ENCODE measurements around the gene CFAP126. TPM values are rescaled to one million over a fixed set of nuclear protein-coding genes. Genes with fewer than 3 reads are reported as not detected.
"Not testable (repeated sequence)": the region's sequence is repeated elsewhere in the genome, so short reads cannot be mapped to it uniquely, and the experiment has no call there.

The CFAP126 gene, protein sequence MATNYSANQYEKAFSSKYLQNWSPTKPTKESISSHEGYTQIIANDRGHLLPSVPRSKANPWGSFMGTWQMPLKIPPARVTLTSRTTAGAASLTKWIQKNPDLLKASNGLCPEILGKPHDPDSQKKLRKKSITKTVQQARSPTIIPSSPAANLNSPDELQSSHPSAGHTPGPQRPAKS
- total RNA-seq (not detected), polyA plus RNA-seq (not detected)
- long read RNA-seq, donor 1, partial matches to known transcripts, result 0 of 2 reads
- long read RNA-seq, donor 1, other reads (novel, unspliced or antisense), result 2 of 2 reads
- long read RNA-seq, donor 2, result 0 reads
- long read RNA-seq, donor 3, partial matches to known transcripts, result 0 of 3 reads
- long read RNA-seq, donor 3, other reads (novel, unspliced or antisense), result 3 of 3 reads
- long read RNA-seq, donor 4, result 0 reads

DNA sequence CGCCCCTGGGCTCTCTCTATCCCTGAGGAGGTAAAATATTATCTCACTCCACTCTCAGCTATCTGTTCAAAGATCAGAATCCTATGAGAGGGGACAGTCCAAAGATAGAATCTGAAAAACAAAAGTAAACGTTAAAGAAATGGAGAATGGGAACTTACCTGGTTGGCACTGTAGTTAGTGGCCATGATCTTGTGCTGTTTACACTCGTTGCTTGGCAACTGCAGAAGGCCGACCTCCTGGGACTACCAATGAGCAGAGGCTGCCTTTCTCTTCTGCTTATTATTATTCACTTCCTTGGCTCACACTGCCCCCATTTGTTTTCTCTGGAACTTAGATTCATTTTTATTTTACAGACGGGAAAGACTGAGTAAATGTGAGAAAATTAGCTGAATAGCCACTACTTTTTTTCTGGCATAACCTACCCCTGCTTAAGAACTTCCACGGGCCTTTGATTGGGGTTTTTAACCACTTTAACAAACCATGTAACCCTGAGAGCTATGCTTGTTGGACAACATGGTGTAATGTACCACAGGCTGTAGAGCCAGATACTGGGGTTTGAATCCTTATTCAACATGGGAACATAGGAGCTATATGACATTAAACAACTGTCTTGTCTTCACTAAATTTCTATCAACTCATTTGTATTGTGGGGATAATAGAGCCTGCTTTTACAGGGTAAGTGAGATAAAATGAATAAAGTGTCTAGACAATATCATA, at the start of gene CFAP126:
CFAP126 (minus strand) TSS at position 193 of the 717 bp plus-strand sequence; CDS start at position 185, 8 bp downstream.
- DNase-seq, result peak; percentile 69 to 84 (median 82)
- WGBS, result 24% methylated on average over 6 of the region's 6 CpGs
- no peaks in the 10 kb centered on the region for H3K27me3 ChIP-seq (ENCODE audit: control insufficient read depth, insufficient read depth)

DNA sequence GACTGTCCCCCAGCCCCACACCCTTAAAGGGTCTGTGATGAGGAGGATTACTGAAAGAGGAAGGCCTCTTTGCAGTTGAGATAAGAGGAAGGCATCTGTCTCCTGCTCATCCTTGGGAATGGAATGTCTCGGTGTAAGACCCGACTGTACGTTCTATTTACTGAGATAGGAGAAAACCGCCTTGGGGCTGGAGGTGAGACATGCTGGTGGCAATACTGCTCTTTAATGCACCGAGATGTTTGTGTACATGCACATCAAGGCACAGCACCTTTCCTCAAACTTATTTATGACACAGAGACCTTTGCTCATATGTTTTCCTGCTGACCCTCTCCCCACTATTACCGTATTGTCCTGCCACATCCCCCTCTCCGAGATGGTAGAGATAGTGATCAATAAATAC, 45.4 kb upstream of the CFAP126 start:
- WGBS, result 83% methylated on average over 7 of the region's 7 CpGs
- intact Hi-C loops (cut with DNase I); H3K27me3 ChIP-seq (ENCODE audit: control insufficient read depth, insufficient read depth); DNase-seq; H3K27ac ChIP-seq (ENCODE audit: low read length); H3K9me3 ChIP-seq (ENCODE audit: control insufficient read depth, low read length); H3K4me3 ChIP-seq (ENCODE audit: low read length); H3K4me1 ChIP-seq (ENCODE audit: control insufficient read depth, insufficient read depth, low read length); ATAC-seq: not testable (repeated sequence)

More for the DNA sequence above, at the start of gene CFAP126:
- intact Hi-C loops (cut with DNase I), result no loop called here
- Histone ChIP-seq H3K4me1 (ENCODE audit: control insufficient read depth, insufficient read depth, low read length) (no peaks in the 10 kb centered on the region), H3K9me3 (ENCODE audit: control insufficient read depth, low read length) (no peaks in the 10 kb centered on the region), H3K4me3 (ENCODE audit: low read length) (no peak within 1 kb of the TSS), H3K27ac (ENCODE audit: low read length) (no peak within 1 kb of the TSS)
- ATAC-seq, result peak; percentile 95

DNA sequence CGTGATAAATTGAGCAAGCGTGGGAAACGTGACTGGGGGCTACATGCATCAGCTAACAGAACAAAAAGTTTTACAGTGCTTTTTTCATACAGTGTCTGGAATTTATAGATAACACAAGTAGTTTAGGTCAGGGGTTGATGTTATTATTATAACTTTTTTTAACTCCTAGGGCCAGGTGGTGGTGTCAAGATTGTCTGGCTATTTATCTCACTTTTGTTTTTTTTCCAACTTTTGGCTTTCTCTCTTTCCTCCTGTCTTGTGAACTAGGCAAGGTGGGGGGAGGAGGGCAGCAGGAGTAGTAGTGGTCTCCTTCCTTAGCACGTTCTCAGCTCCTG, 42.9 kb upstream of the CFAP126 start:
- ATAC-seq; H3K27ac ChIP-seq (ENCODE audit: low read length); H3K4me3 ChIP-seq (ENCODE audit: low read length); H3K27me3 ChIP-seq (ENCODE audit: control insufficient read depth, insufficient read depth); H3K9me3 ChIP-seq (ENCODE audit: control insufficient read depth, low read length); DNase-seq; intact Hi-C loops (cut with DNase I); H3K4me1 ChIP-seq (ENCODE audit: control insufficient read depth, insufficient read depth, low read length): not testable (repeated sequence)
- WGBS, result 85% methylated on average over 4 of the region's 4 CpGs

DNA sequence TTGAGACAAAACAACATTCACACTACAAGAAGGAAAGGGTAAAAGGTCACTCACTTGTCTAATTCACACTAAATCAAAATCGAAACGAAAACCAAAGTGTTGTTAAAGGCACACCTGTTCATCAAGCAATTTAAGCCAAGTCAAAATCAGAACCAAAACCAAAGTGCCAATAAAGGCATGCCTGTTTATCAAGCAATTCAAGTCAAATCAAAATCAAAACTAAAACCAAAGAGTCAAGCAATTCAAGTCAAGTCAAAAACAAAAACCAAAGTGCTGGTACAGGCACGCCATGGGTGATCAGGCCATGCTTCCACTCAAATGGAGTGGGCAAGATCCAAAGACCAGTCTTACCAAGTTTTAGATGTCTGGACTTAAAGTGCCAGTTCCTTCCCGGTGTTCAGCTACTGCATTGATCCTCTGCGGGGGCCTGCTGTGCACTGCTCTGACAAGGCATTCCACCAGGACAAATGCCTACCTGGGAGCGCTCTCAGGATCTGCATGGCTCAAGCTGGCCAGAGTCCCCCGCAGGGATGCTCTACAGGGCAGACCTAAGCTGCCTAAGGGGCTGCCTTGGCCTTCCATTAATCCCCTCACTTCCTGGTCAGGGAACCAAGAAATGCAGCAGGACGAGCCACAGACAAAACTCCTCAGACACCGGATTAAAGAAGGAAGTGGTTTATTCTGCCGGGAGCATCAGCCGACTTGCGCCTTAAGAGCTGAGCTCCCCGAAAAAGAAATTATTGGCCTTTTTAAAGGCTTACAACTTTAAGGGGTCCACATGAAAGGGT, 42.4 kb upstream of the CFAP126 start:
- ATAC-seq; H3K27me3 ChIP-seq (ENCODE audit: control insufficient read depth, insufficient read depth); DNase-seq; intact Hi-C loops (cut with DNase I); H3K4me1 ChIP-seq (ENCODE audit: control insufficient read depth, insufficient read depth, low read length); H3K9me3 ChIP-seq (ENCODE audit: control insufficient read depth, low read length); H3K27ac ChIP-seq (ENCODE audit: low read length); H3K4me3 ChIP-seq (ENCODE audit: low read length): not testable (repeated sequence)
- WGBS, result 87% methylated on average over 13 of the region's 13 CpGs

DNA sequence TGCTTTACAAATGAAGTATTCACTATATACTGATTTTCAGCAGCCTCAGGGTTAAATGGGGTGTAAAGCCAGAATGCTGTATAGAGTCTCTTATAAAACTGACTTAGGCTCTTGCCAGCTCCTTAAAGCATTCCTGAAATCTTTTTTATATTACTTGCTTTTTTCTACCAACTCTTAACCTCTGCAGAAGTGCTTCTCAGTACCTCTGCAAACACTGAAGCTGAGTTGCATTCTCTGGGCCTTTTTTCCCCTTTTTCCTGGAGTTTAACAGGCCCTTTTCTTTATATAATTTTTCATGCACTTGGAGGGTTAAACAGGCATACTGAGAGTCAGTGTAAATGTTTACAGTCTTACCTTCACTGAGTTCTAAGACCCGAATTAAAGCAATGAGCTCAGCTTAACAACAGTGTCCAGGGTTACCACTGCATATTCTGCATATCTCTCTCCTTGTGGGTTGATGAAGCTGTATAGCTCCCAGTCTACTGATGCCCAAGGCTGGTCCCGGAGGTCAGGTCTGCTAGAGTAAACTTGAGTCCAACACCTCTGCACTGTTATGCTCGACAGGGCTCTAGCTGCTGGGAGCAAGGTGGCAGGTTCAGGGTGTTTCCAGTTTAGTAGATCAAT, 40.9 kb upstream of the CFAP126 start:
- Histone ChIP-seq H3K27ac (ENCODE audit: low read length) (no peak overlapping the region), H3K4me3 (ENCODE audit: low read length) (no peak overlapping the region), H3K4me1 (ENCODE audit: control insufficient read depth, insufficient read depth, low read length) (no peaks in the 10 kb centered on the region), H3K9me3 (ENCODE audit: control insufficient read depth, low read length) (no peaks in the 10 kb centered on the region), H3K27me3 (ENCODE audit: control insufficient read depth, insufficient read depth) (no peaks in the 10 kb centered on the region)
- WGBS, result 77% methylated on average over 3 of the region's 3 CpGs
- ATAC-seq (no peak), DNase-seq (no peak)
- intact Hi-C loops (cut with DNase I), result no loop called here

DNA sequence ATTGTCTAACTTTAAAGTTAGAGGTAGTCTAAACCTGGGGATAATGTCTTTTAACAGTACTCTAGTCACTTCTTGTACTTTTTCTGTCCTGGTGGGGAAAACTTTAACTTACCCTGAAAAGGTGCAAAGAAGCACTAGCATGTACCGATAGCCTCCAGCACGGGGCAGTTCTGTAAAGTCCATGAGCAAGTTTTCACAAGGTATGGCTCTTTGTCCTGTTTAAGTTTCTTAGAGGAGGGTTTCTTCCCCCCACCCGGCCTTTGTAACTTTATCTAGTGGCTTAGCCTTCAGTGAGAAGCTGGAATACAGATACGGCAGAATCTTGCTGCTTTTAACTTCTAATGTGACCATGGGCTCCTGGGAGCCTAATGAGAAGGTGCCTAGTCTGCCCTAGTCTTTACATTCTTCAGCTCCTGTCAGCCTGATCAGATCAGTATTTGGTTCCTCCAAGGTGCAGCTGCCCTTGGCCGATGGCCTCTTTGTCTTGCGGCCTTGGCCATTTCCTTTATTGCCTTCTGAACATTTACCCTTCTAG, 39.8 kb upstream of the CFAP126 start:
- WGBS, result 85% methylated on average over 6 of the region's 6 CpGs
- no peak overlapping the region for H3K27ac ChIP-seq (ENCODE audit: low read length)
- ATAC-seq, result no peak
- H3K4me1 ChIP-seq (ENCODE audit: control insufficient read depth, insufficient read depth, low read length), result no peaks in the 10 kb centered on the region
- no peak for DNase-seq
- no peaks in the 10 kb centered on the region for H3K27me3 ChIP-seq (ENCODE audit: control insufficient read depth, insufficient read depth)
- H3K9me3 ChIP-seq (ENCODE audit: control insufficient read depth, low read length), result no peaks in the 10 kb centered on the region
- intact Hi-C loops (cut with DNase I), result no loop called here
- no peak overlapping the region for H3K4me3 ChIP-seq (ENCODE audit: low read length)

DNA sequence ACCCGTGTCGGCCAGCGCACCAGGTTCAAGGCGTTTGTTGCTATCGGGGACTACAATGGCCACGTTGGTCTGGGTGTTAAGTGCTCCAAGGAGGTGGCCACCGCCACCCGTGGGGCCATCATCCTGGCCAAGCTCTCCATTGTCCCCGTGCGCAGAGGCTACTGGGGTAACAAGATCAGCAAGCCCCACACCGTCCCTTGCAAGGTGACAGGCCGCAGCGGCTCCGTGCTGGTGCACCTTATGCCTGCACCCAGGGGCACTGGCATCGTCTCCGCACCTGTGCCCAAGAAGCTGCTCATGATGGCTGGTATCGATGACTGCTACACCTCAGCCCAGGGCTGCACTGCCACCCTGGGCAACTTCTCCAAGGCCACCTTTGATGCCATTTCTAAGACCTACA, 38.9 kb upstream of the CFAP126 start:
- DNase-seq; H3K27ac ChIP-seq (ENCODE audit: low read length); H3K27me3 ChIP-seq (ENCODE audit: control insufficient read depth, insufficient read depth); intact Hi-C loops (cut with DNase I); ATAC-seq; H3K4me1 ChIP-seq (ENCODE audit: control insufficient read depth, insufficient read depth, low read length); H3K9me3 ChIP-seq (ENCODE audit: control insufficient read depth, low read length); H3K4me3 ChIP-seq (ENCODE audit: low read length): not testable (repeated sequence)
- WGBS, result 98% methylated on average over 17 of the region's 17 CpGs

DNA sequence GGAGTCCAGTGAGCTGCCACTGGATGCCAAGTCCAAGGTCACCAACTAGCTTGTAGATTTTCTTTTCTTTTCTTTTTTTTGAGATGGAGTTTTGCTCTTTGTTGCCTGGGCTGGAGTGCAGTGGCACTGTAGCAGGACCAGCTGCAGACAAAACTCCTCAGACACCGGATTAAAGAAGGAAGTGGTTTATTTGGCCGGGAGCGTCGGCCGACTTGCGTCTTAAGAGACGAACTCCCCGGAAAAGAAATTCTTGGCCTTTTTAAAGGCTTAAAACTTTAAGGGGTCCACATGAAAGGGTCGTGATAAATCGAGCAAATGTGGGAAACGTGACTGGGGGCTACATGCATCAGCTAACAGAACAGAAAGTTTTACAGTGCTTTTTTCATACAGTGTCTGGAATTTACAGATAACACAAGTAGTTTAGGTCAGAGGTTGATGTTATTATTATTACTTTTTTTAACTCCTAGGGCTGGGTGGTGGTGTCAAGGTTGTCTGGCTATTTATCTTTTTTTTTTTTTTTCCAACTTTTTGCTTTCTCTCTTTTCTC, 36.4 kb upstream of the CFAP126 start:
- no peak overlapping the region for H3K4me3 ChIP-seq (ENCODE audit: low read length)
- H3K27ac ChIP-seq (ENCODE audit: low read length), result no peak overlapping the region
- H3K4me1 ChIP-seq (ENCODE audit: control insufficient read depth, insufficient read depth, low read length), result no peaks in the 10 kb centered on the region
- 74% methylated on average over 11 of the region's 11 CpGs for WGBS
- intact Hi-C loops (cut with DNase I), result no loop called here
- H3K27me3 ChIP-seq (ENCODE audit: control insufficient read depth, insufficient read depth), result no peaks in the 10 kb centered on the region
- no peaks in the 10 kb centered on the region for H3K9me3 ChIP-seq (ENCODE audit: control insufficient read depth, low read length)
- DNase-seq (no peak), ATAC-seq (no peak)

DNA sequence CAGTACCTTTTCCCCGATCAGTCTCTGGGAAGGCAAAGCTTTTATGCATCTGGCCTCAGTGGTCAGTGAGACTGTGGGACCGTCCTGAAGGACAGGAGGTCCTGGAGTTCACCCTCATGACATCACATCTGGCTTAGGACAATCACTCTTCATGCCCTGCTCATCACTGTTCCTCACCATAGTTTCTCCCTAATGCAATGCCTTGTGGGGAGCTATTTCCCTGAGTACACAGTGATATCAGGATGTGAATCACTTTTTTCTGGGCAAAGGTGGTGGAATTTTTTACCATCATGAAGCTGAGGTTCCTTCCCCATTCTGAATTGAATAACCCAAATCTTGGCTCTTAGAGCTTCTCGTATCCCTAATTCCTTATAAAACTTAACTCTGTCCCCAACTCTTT, 34.8 kb upstream of the CFAP126 start:
- ATAC-seq (no peak), DNase-seq (no peak)
- Histone ChIP-seq H3K4me1 (ENCODE audit: control insufficient read depth, insufficient read depth, low read length) (no peaks in the 10 kb centered on the region), H3K27me3 (ENCODE audit: control insufficient read depth, insufficient read depth) (no peaks in the 10 kb centered on the region), H3K27ac (ENCODE audit: low read length) (no peak overlapping the region), H3K9me3 (ENCODE audit: control insufficient read depth, low read length) (no peaks in the 10 kb centered on the region), H3K4me3 (ENCODE audit: low read length) (no peak overlapping the region)
- intact Hi-C loops (cut with DNase I), result no loop called here
- WGBS, result 95% methylated on average over 3 of the region's 3 CpGs

DNA sequence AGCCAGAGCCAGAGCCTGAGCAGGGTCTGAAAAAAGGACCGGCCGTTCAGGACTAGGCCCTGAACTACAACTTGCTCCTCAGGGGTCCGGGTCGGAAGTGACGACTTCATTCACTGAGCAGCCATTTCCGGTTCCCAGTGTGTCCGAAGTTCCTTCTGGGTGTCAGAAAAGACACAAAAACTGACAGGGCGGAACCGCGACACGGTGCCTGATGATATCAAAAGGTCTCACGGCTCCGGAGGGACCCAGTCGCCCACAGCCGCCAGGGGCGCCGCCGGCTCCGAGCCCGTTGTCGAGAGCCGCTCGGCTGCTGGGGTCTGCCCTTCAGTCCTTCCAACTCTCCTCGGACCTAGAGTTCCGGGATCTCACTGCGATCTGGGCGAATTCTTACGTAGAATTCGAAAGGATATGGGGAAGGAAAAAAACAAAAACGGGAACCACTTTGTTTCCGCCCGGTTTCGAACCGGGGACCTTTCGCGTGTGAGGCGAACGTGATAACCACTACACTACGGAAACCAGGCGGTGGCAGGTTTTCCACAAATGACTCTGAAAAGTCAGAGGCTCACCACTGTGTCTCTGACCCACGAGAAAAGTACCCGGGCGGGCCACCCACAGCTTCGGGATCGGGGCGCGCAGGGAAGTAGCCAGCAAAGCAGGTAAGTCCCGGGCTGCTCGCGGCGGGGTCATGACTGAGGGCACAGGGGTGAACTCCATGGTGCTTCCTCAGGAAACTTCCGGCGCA, 31.8 kb upstream of the CFAP126 start:
- H3K4me3 ChIP-seq (ENCODE audit: low read length), result peak overlapping the region; percentile 88
- no peaks in the 10 kb centered on the region for H3K27me3 ChIP-seq (ENCODE audit: control insufficient read depth, insufficient read depth)
- DNase-seq (peak; percentile 89 to 94 (median 94)), ATAC-seq (peak; percentile 92 to 93)
- H3K9me3 ChIP-seq (ENCODE audit: control insufficient read depth, low read length), result no peaks in the 10 kb centered on the region
- H3K27ac ChIP-seq (ENCODE audit: low read length), result peak overlapping the region; percentile 100
- WGBS, result under 1% methylated on average over 53 of the region's 53 CpGs
- intact Hi-C loops (cut with DNase I), result no loop called here
- no peaks in the 10 kb centered on the region for H3K4me1 ChIP-seq (ENCODE audit: control insufficient read depth, insufficient read depth, low read length)
